ENCODE results near the gene NADK.

NADK gene

DNA sequence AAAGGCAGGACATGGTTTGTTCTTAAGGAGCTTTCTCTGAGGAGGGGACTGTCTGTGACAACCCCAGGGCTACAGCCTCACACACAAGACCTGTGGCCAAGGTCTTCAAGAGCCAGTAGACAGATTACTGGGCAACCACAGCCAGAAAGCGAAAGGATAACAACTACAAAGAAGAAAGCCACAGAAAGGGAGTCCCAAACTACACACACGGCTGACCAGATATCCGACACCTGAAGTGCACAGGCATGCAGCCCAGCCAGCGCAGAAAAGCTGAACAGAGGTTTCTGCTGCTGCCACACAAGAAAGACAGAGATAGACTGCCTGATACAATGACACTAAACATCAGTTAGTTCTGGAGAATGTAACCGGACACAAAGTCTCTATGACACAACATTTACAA lies 21.4 kb upstream of the NADK start:
- no peak for DNase-seq (ENCODE audit: low spot score in 2 of 2)
- no peak for ATAC-seq (replicated peaks; ENCODE audit: extremely low read depth, poor library complexity, severe bottlenecking)
- Mint-ChIP-seq H3K4me1 (peaks cover 25% of the 10 kb centered on the region), H3K27ac (ENCODE audit: low read depth) (peak overlapping the region; percentile 41), H3K36me3 (ENCODE audit: insufficient read depth) (peaks cover 55% of the 10 kb centered on the region), H3K9me3 (no peaks in the 10 kb centered on the region), H3K27me3 (no peaks in the 10 kb centered on the region), H3K4me3 (no peak overlapping the region)

DNA sequence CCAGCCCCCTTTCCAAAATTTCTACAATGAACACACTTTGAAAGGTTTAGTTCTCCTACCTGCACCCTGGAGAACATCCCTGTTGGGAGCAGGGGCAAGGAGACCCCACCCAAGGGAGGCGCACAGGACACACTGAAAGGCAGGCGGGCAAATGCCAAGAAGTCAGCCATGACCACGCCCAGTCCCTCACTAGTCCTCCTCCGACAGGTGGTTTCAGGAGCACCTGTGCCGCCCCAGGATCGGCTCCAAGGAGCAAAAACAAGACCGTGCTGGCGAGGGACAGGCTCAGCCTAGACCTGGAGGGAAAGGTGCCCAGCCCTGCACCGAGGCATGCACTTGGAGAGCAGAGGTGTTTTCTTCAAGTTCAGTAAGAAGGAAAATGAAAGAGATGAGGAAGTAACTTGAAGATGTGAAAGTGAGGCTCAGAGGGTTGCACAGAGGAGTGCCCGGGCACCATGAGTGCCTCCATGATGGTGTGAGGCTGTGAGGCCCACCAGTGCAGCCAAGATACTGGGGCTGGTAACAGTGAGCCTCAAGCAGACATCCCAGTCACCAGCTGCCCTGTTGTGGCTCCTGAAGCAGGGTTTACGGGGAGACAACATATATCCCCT lies 19.6 kb upstream of the NADK start:
- H3K4me1 Mint-ChIP-seq: peaks cover 33% of the 10 kb centered on the region
- peak overlapping the region; percentile 71 for H3K27ac Mint-ChIP-seq (ENCODE audit: low read depth)
- H3K9me3 Mint-ChIP-seq: no peaks in the 10 kb centered on the region
- peaks cover 51% of the 10 kb centered on the region for H3K36me3 Mint-ChIP-seq (ENCODE audit: insufficient read depth)
- no peak for ATAC-seq (replicated peaks; ENCODE audit: extremely low read depth, poor library complexity, severe bottlenecking)
- H3K27me3 Mint-ChIP-seq: no peaks in the 10 kb centered on the region
- no peak overlapping the region for H3K4me3 Mint-ChIP-seq
- DNase-seq (ENCODE audit: low spot score in 2 of 2): no peak

DNA sequence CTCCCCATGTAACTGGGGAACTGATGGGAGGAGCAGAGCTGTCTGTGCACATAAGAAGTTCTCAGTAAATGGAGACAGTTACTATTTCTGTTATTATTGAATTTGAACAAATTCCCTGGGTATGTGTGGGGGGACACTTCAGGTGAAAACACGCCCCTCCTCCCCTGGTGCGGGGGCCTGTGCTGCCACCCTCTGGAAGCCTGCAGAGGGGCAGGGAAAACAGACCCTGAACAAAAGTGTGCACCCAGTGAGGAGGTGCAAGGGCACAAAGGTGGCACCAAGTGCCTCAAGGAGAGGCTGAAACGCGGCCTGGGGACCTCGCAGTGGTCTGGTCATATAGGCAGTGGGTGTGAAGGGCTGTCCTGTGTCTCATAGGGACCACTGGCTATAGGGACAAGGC lies 18.2 kb upstream of the NADK start:
- peak overlapping the region; percentile 48 for H3K27ac Mint-ChIP-seq (ENCODE audit: low read depth)
- H3K27me3 Mint-ChIP-seq: no peaks in the 10 kb centered on the region
- peaks cover 27% of the 10 kb centered on the region for H3K4me1 Mint-ChIP-seq
- no peak overlapping the region for H3K4me3 Mint-ChIP-seq
- DNase-seq (ENCODE audit: low spot score in 2 of 2) (no peak), ATAC-seq (replicated peaks; ENCODE audit: extremely low read depth, poor library complexity, severe bottlenecking) (no peak)
- no peaks in the 10 kb centered on the region for H3K9me3 Mint-ChIP-seq
- H3K36me3 Mint-ChIP-seq (ENCODE audit: insufficient read depth): peaks cover 54% of the 10 kb centered on the region

DNA sequence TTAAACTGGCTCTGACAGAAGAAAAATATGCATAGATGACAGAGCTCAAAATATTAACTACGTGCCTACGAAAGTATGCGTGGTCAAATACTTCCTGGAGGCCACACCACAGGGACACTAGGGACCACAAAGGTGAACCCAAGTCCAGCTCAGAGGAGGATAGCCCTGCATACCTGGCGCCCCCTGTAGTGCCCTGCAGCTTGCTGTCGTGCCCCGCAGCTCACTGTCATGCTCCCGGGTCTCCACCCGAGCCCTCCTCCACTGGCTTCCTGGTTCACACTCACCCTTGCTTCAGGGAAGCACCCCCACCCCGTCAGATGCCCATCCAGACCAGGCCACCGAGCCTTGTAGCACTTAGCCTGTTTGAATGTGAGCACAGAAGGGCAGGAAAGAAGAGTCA lies 16.7 kb upstream of the NADK start:
- Mint-ChIP-seq H3K4me3 (no peak overlapping the region), H3K36me3 (ENCODE audit: insufficient read depth) (peaks cover 63% of the 10 kb centered on the region), H3K27me3 (no peaks in the 10 kb centered on the region), H3K4me1 (peaks cover 24% of the 10 kb centered on the region), H3K9me3 (no peaks in the 10 kb centered on the region), H3K27ac (ENCODE audit: low read depth) (peak overlapping the region; percentile 48)
- ATAC-seq (replicated peaks; ENCODE audit: extremely low read depth, poor library complexity, severe bottlenecking) (no peak), DNase-seq (ENCODE audit: low spot score in 2 of 2) (no peak)

DNA sequence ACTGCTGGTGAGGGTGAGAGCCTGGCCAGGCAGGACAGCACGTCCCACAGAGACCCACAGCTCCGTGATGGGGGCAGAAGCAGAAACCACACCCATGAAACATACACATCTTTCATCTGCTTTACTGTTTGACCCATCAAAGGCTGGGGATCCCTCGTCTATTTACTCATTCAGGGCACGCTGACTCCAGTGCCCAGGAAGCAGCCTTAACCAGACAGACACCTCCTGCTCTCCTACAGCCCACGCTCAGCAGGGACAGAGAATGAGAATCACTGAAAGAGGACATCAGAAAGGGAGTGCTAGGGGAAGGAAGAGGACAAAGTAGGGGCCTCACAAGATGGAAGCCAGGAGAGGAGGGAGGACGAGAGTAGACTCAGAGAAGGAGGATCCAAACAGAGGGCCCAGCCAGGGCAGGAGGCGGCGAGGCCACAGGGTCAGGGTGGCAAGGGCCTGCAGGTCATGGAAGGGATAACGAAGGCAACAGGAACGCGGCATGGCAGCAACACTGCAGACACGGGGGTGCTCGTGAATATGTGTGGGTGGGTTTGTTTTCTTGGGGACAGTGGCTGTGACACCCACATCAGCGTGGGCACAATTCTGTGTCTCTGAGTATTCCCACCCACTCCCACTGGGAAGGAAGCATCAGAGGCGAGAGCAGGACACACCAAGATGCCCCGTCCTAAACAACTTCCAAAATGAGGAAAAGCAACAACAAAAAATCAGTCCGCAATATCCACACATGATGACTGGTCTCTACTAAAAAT lies 15.4 kb upstream of the NADK start:
- no peaks in the 10 kb centered on the region for H3K9me3 Mint-ChIP-seq
- no peaks in the 10 kb centered on the region for H3K27me3 Mint-ChIP-seq
- peaks cover 68% of the 10 kb centered on the region for H3K36me3 Mint-ChIP-seq (ENCODE audit: insufficient read depth)
- H3K4me1 Mint-ChIP-seq: peaks cover 31% of the 10 kb centered on the region
- peak overlapping the region; percentile 77 for H3K27ac Mint-ChIP-seq (ENCODE audit: low read depth)
- no peak overlapping the region for H3K4me3 Mint-ChIP-seq
- no peak for DNase-seq (ENCODE audit: low spot score in 2 of 2)
- no peak for ATAC-seq (replicated peaks; ENCODE audit: extremely low read depth, poor library complexity, severe bottlenecking)

DNA sequence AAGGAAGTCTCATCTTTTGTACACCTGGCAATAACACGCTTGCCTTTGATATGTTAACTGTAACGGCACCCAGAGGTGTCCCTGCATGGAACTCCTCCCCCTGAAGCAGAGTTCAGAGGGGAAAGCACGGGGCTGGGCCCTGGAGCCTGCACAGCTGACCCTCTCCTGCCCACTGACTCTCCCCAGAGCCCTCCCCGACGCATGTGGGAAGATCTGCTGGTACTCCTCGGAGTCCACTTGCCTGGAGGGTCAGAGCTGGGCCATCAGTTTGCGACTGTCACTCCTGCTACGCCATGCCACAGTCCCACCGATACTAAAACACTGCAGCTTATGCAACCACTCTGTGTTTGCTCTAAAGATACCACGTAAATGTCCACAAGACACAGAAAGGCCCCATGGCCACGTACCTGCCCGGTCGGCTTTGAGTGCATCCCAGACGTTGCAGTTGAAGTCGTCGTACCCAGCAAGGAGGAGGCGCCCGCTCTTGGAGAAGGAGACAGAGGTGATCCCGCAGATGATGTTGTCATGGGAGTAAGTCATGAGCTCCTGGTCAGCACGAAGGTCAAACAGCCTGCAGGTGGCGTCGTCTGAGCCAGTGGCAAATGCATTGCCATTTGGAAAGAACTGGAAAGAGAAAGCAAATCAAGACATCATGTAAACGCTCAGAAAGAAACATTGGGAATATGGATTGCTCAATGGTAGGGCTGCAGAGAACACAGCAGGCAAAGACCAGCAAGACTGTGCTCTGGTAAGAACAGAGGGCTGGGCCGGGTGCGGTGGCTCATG lies 10.6 kb upstream of the NADK start:
- ATAC-seq (replicated peaks; ENCODE audit: extremely low read depth, poor library complexity, severe bottlenecking) (no peak), DNase-seq (ENCODE audit: low spot score in 2 of 2) (no peak)
- H3K4me3 Mint-ChIP-seq: no peak overlapping the region
- H3K36me3 Mint-ChIP-seq (ENCODE audit: insufficient read depth): peaks cover 81% of the 10 kb centered on the region
- peak overlapping the region; percentile 34 for H3K27ac Mint-ChIP-seq (ENCODE audit: low read depth)
- H3K9me3 Mint-ChIP-seq: no peaks in the 10 kb centered on the region
- no peaks in the 10 kb centered on the region for H3K27me3 Mint-ChIP-seq
- peaks cover 15% of the 10 kb centered on the region for H3K4me1 Mint-ChIP-seq

DNA sequence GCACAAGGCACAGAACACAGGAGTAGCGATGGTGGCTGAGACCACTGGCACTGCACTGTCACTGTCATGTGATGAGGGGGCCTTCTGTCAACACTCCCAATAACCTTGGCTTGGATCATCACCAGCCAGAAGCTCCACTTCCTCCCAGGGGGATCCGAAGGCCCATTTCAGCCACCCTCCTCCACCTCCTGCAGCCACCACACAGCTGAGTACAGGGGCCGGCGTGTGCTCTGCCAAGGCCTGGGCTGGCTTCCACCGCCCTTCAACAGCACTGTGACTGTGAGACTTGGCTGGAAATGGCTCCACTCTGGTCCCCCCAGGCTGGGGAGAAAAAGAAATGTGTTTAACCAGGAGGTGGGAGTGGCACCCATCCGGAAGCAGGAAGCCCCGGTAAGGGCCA lies 9.9 kb upstream of the NADK start:
- Mint-ChIP-seq H3K9me3 (no peaks in the 10 kb centered on the region), H3K36me3 (ENCODE audit: insufficient read depth) (peaks cover 82% of the 10 kb centered on the region)
- no peak for ATAC-seq (replicated peaks; ENCODE audit: extremely low read depth, poor library complexity, severe bottlenecking)

DNA sequence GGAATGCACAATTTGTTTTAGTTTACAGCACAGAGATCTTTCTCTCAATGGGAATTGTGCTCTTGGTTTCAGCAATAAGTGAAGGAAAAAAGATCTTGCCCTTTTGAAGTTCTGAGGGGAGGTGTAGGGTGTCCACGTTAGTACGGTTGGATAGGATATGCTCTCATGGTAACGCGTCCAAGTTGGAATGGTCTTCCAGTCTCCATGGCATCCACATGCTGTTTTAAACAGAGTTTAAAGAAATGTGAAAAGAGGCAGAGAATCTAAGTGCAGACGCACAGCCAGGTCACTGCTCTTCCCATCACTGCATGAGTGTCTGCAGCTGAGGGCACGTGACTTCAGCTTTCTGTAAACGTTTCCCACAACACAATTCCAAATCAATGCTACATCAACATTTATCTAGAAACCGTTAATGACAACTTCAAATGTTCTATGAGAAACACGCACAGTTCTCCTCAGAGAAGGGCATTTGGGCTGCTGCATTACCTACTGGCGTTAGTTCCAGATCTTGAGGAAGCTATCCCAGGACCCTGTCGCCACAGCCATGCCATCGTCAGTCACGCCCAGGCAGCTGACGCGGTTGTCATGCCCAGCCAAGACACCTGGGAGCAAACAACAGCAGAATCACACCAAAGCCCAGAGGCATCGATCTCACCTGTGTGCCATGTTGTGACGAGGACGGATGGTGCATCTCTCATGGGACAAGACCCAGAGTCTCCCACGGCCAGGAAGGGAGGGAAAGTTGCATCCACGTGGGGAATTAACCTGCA lies 8.8 kb upstream of the NADK start:
- no peak for DNase-seq (ENCODE audit: low spot score in 2 of 2)
- no peak overlapping the region for H3K27ac Mint-ChIP-seq (ENCODE audit: low read depth)
- H3K4me3 Mint-ChIP-seq: no peak overlapping the region
- H3K27me3 Mint-ChIP-seq: no peaks in the 10 kb centered on the region
- peaks cover 72% of the 10 kb centered on the region for H3K36me3 Mint-ChIP-seq (ENCODE audit: insufficient read depth)
- H3K9me3 Mint-ChIP-seq: no peaks in the 10 kb centered on the region
- H3K4me1 Mint-ChIP-seq: peaks cover 15% of the 10 kb centered on the region
- no peak for ATAC-seq (replicated peaks; ENCODE audit: extremely low read depth, poor library complexity, severe bottlenecking)

More for the DNA sequence above, 9.9 kb upstream of the NADK start:
- Mint-ChIP-seq H3K4me1 (peaks cover 11% of the 10 kb centered on the region), H3K4me3 (no peak overlapping the region), H3K27me3 (no peaks in the 10 kb centered on the region), H3K27ac (ENCODE audit: low read depth) (no peak overlapping the region)
- DNase-seq (ENCODE audit: low spot score in 2 of 2): no peak

DNA sequence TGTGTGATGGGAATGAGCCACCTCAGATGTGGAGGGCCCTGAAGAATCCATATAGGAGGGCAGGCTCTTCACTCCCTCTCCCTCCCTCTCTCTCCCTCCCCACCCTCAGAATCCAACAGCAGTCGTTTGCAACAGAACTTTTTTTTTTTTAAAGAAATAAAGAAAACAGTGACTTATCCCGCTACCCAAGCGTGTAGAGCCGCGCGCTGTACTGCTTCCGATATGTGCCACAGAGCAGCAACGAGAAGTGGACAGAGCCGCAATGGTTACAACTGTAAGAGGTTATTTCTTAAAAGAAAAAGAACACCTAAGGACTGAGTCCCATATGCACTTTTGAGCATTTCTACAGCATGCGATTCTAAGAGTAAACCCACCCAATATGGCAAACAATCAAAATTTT lies 7.4 kb upstream of the NADK start:
- ATAC-seq (replicated peaks; ENCODE audit: extremely low read depth, poor library complexity, severe bottlenecking): no peak
- H3K27ac Mint-ChIP-seq (ENCODE audit: low read depth): no peak overlapping the region

DNA sequence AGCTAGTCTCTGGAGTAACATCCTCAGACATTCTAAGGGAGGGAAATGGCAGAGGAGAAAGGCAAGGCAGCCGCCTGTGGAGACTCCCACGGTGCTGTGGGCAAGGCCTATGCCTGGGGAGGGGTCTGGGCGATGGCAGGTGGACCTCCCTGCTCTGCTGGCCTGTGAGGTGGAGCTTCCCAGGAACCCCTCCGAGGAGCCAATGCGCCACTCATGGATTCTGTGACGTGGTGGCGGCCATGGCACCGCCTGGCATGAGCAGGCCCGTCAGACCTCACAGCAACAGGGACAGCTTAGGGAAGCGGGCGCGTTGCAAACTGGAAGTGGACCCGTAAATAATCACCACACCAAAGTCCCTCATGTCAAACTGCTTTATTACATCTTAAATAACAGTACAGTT lies 6.7 kb upstream of the NADK start:
- DNase-seq (ENCODE audit: low spot score in 2 of 2) (no peak), ATAC-seq (replicated peaks; ENCODE audit: extremely low read depth, poor library complexity, severe bottlenecking) (no peak)
- Mint-ChIP-seq H3K36me3 (ENCODE audit: insufficient read depth) (peaks cover 62% of the 10 kb centered on the region), H3K27ac (ENCODE audit: low read depth) (no peak overlapping the region), H3K4me3 (no peak overlapping the region), H3K9me3 (no peaks in the 10 kb centered on the region), H3K27me3 (no peaks in the 10 kb centered on the region), H3K4me1 (peaks cover 35% of the 10 kb centered on the region)

More for the DNA sequence above, 7.4 kb upstream of the NADK start:
- Mint-ChIP-seq H3K4me3 (no peak overlapping the region), H3K36me3 (ENCODE audit: insufficient read depth) (peaks cover 66% of the 10 kb centered on the region), H3K9me3 (no peaks in the 10 kb centered on the region), H3K4me1 (peaks cover 28% of the 10 kb centered on the region), H3K27me3 (no peaks in the 10 kb centered on the region)
- DNase-seq (ENCODE audit: low spot score in 2 of 2): no peak

DNA sequence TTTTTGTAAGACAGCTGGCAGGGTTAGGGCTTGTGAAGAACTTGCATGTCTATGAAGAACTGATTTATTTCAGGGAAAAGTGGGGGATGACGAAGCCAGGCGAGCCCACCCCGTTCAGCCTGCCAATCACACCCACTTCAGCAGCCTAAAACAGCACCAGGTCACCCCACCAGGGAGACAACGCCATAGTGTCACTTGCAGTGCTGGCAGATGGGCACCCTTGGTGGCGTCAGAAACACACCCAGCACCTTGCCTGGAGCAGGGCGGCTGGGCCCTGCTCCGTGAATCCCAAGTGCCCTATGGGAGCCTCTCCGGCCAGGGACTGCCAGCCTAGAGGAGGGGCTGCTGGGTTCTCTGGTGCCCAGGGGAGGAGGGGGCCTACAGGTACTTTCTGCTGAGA lies 5.0 kb upstream of the NADK start:
- H3K27ac Mint-ChIP-seq (ENCODE audit: low read depth): peak overlapping the region; percentile 80
- peaks cover 37% of the 10 kb centered on the region for H3K4me1 Mint-ChIP-seq
- peaks cover 56% of the 10 kb centered on the region for H3K36me3 Mint-ChIP-seq (ENCODE audit: insufficient read depth)
- DNase-seq (ENCODE audit: low spot score in 2 of 2) (no peak), ATAC-seq (replicated peaks; ENCODE audit: extremely low read depth, poor library complexity, severe bottlenecking) (no peak)
- peak overlapping the region; percentile 51 for H3K4me3 Mint-ChIP-seq
- no peaks in the 10 kb centered on the region for H3K27me3 Mint-ChIP-seq
- no peaks in the 10 kb centered on the region for H3K9me3 Mint-ChIP-seq

Data from central memory CD8-positive, alpha-beta T cell (primary cell).